Panc1 (cell line): ENCODE results near the gene EXOC3L4. TPM values are rescaled to one million over a fixed set of nuclear protein-coding genes. Genes with fewer than 3 reads are reported as not detected.

Experiments
- ATAC-seq: fragments of 200-7000 bp; cut with Tn5 transposase; 2 replicates; pipeline ENCODE4 v1.9.1; 2020; ENCODE audit warnings: mild to moderate bottlenecking, moderate library complexity
- BruUV-seq: library from RNA; stranded (reverse); fragments of 400-500 nt; replicated peaks from 2 replicates; lab custom pipeline; 2021; lab: Mats Ljungman, UMichigan
- CTCF ChIA-PET: fragments of 300-600 bp; sonication (Branson Sonifier 250); formaldehyde crosslinking; loops from one replicate; lab custom pipeline; 2022; ENCODE audit warnings: antibody characterized with exemption; lab: Charles Lee
- POLR2A ChIA-PET: fragments of 300-600 bp; sonication (Branson Sonifier 250); formaldehyde crosslinking; loops from one replicate; lab custom pipeline; 2022; ENCODE audit warnings: antibody characterized with exemption; lab: Charles Lee
- DNase-seq: peaks from one replicate; pipeline ENCODE4 v3.0.0-alpha.2; 2010; ENCODE audit warnings: low read depth, low spot score
- H3K27ac ChIP-seq: 2 replicates; pipeline ENCODE4 v1.5.1; 2011; ENCODE audit warnings: mild to moderate bottlenecking, low read length, inconsistent platforms
- H3K27me3 ChIP-seq: fragments of 200-500 bp; sonication (Bioruptor generic); 2 replicates; pipeline ENCODE4 v1.6.0; 2014; ENCODE audit warnings: low read length, inconsistent platforms; ENCODE audit not compliant: control insufficient read depth, insufficient read depth
- H3K36me3 ChIP-seq: fragments of 200-500 bp; sonication (Bioruptor generic); 2 replicates; pipeline ENCODE4 v1.5.1; 2014; ENCODE audit warnings: inconsistent platforms, mild to moderate bottlenecking, low read length, moderate library complexity; ENCODE audit not compliant: control insufficient read depth, insufficient read depth
- H3K4me1 ChIP-seq: 2 replicates; pipeline ENCODE4 v1.5.1; 2011; ENCODE audit warnings: inconsistent platforms, mild to moderate bottlenecking, low read length, moderate library complexity; ENCODE audit not compliant: control insufficient read depth, insufficient read depth
- H3K4me3 ChIP-seq, 2 experiments: 2 replicates each; pipeline ENCODE4 v1.5.1; 2011 to 2012; ENCODE audit warnings: low read depth in 2 of 2, low read length in 2 of 2, mild to moderate bottlenecking in 2 of 2, inconsistent platforms in 1 of 2, moderate library complexity in 1 of 2
- H3K9me3 ChIP-seq: fragments of 200-500 bp; sonication (Bioruptor generic); 2 replicates; pipeline ENCODE4 v1.5.1; 2014; ENCODE audit warnings: low read depth, mild to moderate bottlenecking, inconsistent platforms, low read length, moderate library complexity; ENCODE audit not compliant: control insufficient read depth, insufficient read depth
- CTCF ChIP-seq: fragments of 450-650 bp; IDR thresholded peaks from 2 replicates; pipeline ENCODE4 v1.5.1; 2017; ENCODE audit warnings: mild to moderate bottlenecking
- POLR2AphosphoS5 ChIP-seq: IDR thresholded peaks from 2 replicates; pipeline ENCODE4 v1.6.1; 2012; ENCODE audit warnings: mild to moderate bottlenecking, low read depth, low read length, moderate library complexity
- SIN3A ChIP-seq: IDR thresholded peaks from 2 replicates; pipeline ENCODE4 v1.6.1; 2012; ENCODE audit warnings: low read depth, mild to moderate bottlenecking, low read length, moderate library complexity, borderline replicate concordance; ENCODE audit not compliant: insufficient read depth
- TCF7L2 ChIP-seq: IDR thresholded peaks from 2 replicates; pipeline ENCODE4 v1.6.1; 2011; ENCODE audit warnings: mild to moderate bottlenecking, low read depth, low read length, inconsistent platforms
- in situ Hi-C: cut with HindIII; loops from 2 replicates; pipeline ENCODE4 v1.10.0; 2016; ENCODE audit warnings: low sequenced_read_pairs, low pct_unique_long_range_greater_than_20kb
- intact Hi-C: fragments of 100-400 bp; cut with micrococcal nuclease; formaldehyde crosslinking; loops from one replicate; pipeline ENCODE4 v1.10.0; 2022; ENCODE audit not compliant: unreplicated experiment
- total RNA-seq: library from RNA; stranded (reverse); gene quantifications from one replicate; pipeline ENCODE4 v1.2.1, GENCODE V29; 2021; ENCODE audit not compliant: unreplicated experiment
- TF ChIP-seq, protein P1 (sequence below), 2 experiments: IDR thresholded peaks; 2 replicates each; pipeline ENCODE4 v1.6.1; 2011 to 2012; ENCODE audit warnings: low read depth in 2 of 2, control low read depth in 1 of 2, low read length in 1 of 2, mild to moderate bottlenecking in 1 of 2, moderate library complexity in 1 of 2; ENCODE audit not compliant: insufficient read depth in 1 of 2

EXOC3L4 gene
- total RNA-seq, 1 experiment from 2014 or later = 2.6 TPM

DNA sequence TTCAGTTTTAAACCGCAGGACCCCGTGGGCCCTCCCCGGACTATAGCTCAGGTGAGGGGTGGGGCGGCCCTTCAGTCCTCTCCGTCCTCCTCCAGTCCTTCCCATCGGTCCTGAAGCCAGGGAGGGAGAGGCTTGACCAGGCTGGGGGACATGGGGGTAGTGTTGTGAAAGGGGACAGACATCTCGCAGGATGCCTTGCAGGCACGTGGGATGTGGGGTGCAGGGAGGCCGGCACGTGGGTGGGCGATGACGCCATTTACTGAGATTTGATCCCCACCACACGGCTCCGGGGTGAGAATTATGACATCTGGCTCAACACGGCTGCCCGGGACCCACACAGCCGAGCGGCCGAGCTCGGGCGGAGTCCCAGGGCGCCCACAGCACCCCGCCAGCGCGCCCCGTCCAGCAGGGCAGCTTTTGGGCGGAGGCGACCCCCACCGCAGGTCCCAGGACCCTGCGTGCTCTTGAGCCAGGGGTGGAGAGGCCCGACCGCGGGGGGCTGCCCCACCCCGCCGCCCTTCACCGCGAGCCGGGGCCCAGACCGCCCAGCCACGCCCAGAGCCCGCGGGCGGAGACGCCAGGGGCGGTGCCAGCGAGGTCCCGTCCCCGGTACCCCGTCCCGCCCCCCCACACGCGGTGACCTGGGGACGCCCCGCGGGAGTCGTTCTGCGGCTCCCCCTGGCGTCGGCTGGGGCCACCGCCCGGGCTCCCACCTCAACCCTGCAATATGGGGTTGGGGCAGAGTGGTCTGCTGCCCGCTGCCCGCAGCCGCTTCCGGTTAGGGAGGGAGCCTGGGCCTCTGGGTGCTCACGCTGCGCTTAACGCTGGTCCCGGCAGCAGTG is 3.3 kb upstream of the EXOC3L4 start:
- TF ChIP-seq CTCF (peak; percentile 79; the same call in 1 of the 2 replicates), SIN3A (no peak)
- Histone ChIP-seq H3K4me1 (no peaks in the 10 kb centered on the region), H3K27ac (peak overlapping the region; percentile 63; the same call in 1 of the 2 replicates), H3K36me3 (no peaks in the 10 kb centered on the region), H3K9me3 (no peaks in the 10 kb centered on the region), H3K4me3 (peak overlapping the region; percentile 26 to 42), H3K27me3 (no peaks in the 10 kb centered on the region)
- ChIA-PET CTCF (no interaction called here), POLR2A (no interaction called here)
- DNase-seq = no peak
- ATAC-seq = peak; percentile 73
- intact Hi-C loops = no loop called here
- BruUV-seq = no TSS peak
- in situ Hi-C loops = no loop called here

DNA sequence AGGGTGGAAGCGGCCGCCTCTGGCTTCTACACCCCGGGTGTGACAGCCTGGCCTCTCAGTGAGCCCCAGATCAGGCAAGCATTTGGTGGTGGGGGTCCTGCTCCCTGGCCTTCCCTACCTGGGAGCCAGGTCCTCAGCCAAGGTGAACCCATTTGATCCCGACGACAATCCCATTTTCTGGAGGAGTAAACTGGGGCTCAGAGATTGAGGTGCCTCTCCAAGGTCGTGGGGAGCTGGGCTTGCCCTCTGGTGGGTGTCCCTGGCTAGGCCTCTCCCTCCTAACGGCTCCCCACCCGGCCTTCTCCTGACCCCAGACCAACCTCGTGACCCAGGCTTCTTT is 2.7 kb upstream of the EXOC3L4 start:
- DNase-seq = no peak
- POLR2A ChIA-PET = no interaction called here
- no peaks in the 10 kb centered on the region for H3K36me3 ChIP-seq
- CTCF ChIA-PET = no interaction called here
- H3K4me3 ChIP-seq = peak overlapping the region; percentile 26 to 42
- in situ Hi-C loops (no loop called here), intact Hi-C loops (no loop called here)
- no TSS peak for BruUV-seq
- no peak for ATAC-seq
- no peaks in the 10 kb centered on the region for H3K9me3 ChIP-seq
- H3K4me1 ChIP-seq = no peaks in the 10 kb centered on the region
- H3K27me3 ChIP-seq = no peaks in the 10 kb centered on the region
- TF ChIP-seq SIN3A (no peak), POLR2AphosphoS5 (no peak), TCF7L2 (no peak), CTCF (no peak)
- TF ChIP-seq, protein P1, sequence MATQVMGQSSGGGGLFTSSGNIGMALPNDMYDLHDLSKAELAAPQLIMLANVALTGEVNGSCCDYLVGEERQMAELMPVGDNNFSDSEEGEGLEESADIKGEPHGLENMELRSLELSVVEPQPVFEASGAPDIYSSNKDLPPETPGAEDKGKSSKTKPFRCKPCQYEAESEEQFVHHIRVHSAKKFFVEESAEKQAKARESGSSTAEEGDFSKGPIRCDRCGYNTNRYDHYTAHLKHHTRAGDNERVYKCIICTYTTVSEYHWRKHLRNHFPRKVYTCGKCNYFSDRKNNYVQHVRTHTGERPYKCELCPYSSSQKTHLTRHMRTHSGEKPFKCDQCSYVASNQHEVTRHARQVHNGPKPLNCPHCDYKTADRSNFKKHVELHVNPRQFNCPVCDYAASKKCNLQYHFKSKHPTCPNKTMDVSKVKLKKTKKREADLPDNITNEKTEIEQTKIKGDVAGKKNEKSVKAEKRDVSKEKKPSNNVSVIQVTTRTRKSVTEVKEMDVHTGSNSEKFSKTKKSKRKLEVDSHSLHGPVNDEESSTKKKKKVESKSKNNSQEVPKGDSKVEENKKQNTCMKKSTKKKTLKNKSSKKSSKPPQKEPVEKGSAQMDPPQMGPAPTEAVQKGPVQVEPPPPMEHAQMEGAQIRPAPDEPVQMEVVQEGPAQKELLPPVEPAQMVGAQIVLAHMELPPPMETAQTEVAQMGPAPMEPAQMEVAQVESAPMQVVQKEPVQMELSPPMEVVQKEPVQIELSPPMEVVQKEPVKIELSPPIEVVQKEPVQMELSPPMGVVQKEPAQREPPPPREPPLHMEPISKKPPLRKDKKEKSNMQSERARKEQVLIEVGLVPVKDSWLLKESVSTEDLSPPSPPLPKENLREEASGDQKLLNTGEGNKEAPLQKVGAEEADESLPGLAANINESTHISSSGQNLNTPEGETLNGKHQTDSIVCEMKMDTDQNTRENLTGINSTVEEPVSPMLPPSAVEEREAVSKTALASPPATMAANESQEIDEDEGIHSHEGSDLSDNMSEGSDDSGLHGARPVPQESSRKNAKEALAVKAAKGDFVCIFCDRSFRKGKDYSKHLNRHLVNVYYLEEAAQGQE (IDR thresholded peaks at IDR 0.05; ENCODE audit: insufficient read depth in 1 of 2, low read depth in 2 of 2, low read length in 1 of 2) = no peak
- H3K27ac ChIP-seq = peak overlapping the region; percentile 63; the same call in 1 of the 2 replicates
